HG02588 (cell line): Measurements from ENCODE around the gene SCNN1A.

ENCODE experiments used
- ATAC-seq: cut with Tn5 transposase; IDR thresholded peaks from one replicate; pipeline ENCODE4 v1.9.1; 2021; ENCODE audit warnings: mild to moderate bottlenecking, moderate library complexity; ENCODE audit not compliant: unreplicated experiment

Gene SCNN1A

DNA sequence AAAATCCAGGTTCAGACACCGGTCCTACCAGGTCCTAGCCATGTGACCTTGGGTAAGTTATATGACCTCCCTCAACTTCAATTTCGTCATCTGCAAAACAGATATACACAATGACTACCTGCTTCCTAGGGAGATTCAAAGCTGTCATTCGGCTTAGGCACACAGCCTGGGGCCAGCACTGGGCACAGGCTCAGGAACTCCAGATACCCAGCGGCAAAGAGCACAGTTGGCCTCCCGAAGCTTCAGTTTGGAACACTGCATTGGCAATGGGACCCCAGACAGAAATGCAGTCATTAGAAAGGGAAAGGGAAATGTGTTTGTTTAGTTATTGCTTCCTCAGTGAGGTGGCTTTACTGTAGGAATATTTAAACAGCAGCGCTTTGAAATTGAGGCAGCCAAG is 53.5 kb downstream of the SCNN1A start:
- ATAC-seq = no peak

DNA sequence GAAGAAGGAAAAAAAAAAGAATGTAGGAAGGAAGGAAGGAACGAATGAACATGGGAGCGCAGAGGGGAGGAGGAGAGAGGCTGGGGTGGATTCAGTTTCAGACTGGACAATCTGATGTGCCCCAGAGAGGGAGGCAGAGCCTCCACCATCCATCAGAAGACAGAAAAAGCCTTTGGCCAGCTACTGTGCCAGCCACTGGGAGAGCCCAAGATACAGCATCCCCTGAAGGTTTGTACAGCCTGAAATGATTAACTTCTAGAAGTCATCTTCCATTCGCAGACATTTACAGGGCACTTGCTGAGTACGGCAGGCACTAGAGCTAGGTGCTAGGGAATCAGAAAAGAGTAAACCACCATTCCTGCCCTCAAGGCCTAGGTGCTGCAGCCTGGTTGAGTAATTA is 55.9 kb downstream of the SCNN1A start:
- no peak for ATAC-seq

DNA sequence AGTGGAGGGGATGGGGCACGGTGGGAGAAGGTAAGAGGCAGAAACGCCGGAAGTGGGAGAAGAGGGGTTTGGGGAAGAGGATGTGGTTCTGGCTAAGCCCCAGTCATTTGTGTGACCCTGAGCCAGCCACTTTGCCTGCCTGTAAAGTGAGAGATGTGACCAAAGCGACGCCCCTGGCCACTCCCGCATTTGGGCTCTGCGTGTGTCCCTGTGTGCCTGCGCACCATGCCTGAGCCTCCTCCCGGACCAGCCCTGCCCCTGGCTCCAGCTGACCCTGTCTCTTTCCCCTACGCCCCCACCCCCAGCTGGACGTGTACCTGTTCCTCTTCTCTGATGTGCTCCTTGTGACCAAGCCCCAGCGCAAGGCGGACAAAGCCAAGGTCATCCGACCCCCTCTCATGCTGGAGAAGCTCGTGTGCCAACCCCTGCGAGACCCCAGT is 56.9 kb downstream of the SCNN1A start:
- no peak for ATAC-seq

DNA sequence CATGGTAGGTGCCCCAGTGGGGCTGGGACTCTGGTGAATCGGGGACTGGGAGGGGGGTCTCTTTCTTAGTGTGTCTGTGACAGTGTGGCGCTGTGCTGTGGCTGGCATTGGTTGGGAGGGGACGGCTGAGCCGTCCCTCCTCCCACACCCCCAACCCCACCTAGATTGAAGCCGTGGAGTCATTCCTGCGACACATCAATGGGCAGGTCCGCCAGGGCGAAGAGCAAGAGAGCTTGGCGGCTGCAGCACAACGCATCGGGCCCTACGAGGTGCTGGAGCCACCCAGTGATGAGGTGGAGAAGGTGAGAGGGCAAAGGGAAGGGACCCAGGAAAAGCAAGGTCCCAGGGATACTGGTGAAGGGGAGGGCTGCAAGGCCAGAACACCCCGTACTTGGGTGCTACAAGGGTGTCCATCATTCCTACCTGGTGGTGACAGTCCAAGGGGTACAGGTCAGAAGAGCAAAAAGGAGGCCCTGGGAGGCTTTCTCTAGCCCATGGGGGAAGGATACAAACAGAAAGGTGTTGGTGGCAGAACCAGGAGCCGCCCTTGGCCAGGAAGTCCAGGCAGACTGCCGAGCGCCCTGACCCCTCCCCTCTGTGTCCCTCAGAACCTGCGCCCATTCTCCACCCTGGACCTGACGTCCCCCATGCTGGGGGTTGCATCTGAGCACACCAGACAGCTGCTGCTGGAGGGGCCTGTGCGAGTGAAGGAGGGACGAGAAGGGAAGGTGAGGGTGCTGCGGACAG is 57.5 kb downstream of the SCNN1A start:
- ATAC-seq = no peak

DNA sequence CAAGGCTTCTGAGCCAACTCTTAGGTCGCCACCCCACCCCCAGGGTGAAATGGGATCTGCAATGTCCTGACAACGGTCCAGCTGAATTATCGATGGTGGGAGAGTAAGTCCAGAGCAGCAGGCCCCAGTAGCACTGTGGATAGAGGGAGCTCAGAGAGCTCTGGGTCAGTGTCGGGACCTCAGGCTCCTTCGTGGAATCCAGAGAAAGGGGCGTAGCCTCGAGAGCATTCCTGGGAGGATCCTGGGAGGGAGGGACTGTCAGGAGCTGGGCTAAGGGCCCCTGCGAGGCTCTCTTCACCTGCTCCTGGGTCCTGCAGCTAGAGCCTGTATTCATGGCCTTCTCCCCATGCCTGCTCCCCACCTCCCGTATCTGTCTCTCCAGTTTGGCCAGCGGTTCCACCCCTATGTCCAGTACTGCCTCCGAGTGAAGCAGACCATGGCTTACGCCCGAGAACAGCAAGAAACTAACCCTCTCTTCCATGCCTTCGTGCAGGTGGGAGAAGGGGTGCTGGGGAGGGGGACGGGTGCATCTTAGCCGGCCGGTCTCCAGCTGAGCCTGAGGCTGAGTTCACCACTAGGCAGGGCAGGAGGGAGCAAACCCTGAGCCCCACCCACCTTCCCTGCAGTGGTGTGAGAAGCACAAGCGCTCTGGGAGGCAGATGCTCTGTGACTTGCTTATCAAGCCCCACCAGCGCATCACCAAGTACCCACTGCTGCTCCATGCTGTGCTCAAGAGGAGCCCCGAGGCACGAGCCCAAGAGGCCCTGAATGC is 58.3 kb downstream of the SCNN1A start:
- no peak for ATAC-seq

DNA sequence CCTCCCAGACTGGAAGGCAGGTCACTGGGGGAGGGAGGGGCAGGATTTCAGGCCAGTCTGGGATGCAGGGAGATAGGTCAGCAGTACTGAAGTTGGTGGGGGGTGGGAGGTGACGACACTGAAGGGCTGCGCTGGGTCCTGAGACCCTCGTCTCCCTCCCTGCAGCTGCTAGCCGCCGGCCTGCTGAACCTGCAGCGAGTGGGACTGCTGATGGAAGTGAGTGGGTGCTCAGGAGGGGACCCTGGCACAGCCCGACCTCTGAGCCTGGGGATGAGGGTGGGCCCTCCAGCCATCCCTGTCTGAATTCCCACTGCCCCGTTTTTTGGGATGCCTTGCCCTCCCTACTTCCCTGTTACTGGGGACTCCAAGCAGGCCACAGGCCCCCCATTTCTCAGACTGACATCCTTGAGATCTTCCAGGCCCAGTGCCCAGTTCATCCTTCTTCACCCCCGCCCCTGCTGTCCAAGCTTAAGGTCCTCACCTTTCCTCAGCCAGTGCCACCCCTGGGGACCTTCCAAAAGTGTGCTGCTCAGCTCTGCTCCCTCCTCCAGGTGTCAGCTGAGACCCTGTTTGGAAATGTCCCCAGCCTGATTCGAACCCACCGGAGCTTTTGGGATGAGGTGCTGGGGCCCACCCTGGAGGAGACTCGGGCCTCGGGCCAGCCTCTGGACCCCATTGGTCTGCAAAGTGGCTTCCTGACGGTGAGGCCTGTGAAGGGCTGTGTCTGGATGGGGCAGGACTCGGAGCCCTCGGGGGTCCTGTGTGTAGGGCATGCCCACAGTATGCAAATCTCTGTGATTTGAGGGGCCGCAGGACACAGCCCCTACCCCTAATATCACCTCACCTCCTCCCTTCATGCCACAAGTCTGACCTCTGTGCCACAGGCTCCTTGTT is 59.4 kb downstream of the SCNN1A start:
- no peak for ATAC-seq

DNA sequence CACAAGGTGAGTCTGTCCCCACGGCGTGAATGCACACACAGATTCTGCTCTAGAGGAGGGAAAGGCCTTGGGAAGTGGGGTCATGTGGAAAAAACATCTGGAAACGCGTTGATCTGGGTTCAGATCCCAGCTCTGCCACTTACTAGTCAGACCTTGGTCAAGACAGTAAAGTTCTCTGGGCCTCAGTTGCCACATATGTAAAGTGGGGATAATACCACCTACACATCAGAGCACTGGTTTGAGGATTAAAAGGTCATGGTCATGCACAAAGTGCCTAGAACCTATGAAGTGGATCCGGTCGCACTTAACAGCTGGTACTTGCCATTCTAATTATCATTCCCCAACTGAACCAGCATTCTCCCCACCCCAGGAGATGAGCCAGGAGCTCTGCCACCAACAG is 60.2 kb downstream of the SCNN1A start:
- ATAC-seq = no peak

DNA sequence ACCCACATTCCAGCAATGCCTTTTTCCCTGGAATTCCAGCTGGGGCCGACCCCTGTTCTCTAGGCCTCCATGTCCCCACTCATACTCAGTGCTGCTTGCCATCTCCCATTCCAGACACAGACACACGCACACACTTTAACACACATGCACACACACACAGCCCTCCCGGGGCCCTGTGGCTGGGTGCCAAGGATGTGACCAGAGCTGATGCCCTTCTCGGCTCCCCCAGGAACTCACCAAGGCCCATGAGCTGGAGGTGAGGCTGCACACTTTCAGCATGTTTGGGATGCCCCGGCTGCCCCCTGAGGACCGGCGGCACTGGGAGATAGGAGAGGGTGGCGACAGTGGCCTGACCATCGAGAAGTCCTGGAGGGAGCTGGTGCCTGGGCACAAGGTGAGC is 60.6 kb downstream of the SCNN1A start:
- no peak for ATAC-seq

DNA sequence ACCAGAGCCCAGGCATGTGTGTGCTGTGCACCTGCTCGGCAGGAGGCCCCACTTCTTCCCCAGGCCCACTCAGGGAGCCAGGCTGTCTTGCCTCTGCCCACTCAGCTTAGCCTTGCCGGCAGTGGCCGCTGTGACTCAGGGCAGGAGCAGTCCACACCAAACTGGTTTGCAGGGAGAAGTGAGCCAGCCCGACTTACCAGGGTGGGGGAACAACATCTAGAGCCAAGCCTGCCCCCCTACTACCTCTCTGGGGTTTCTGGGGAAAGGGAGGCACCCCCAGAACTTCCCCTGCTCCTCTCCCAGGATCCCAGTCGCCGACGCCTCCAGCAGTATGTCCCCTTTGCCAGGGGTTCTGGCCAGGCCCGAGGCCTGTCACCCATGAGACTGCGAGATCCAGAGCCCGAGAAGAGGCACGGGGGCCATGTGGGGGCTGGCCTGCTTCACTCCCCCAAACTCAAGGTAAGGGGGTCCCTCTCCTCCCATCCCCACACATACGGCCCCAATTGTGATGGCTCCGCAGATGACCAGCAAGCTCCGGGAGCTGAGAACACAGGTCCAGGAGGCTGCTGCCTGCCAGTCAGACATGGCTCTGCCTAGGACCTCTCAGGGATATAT is 61.9 kb downstream of the SCNN1A start:
- ATAC-seq = no peak

DNA sequence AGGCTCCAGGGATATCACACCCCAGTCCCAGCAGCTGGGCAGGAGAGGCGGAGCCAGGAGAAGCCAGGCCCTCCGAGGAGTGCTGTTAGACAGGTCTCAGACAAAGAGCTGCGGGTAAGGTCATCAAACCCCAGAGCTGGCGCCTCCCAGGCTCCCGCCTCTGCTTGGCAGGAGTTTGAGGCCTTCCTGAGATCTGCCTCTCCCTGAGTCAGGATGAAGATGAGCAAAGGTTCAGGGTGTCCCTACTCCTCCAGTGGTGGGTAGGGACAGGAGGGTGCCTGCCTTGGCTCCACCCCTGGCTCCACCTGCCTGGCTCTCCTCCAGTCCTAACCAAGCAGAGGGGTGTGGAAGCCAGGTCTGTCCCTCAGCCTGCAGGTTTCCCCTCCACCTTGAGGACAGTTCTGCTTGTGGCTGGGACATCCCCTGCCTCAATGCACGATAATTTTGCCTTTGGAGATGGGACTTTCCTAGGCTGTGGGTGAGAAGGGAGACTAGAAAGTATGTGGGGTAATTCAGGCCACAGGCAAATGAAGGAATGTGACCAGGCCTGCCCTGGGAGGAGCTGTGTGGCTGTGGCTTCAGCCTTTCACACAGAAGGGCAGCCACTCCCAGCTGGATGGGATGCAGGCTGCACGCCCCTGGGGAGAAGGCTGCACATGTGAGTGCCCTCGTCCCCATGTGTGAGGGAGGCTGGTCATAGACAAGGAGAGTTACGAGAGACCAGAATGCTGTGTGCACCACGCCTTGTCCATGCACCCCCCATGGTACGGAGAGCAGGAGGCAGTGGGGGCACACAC is 62.6 kb downstream of the SCNN1A start:
- peak; percentile 76 for ATAC-seq

DNA sequence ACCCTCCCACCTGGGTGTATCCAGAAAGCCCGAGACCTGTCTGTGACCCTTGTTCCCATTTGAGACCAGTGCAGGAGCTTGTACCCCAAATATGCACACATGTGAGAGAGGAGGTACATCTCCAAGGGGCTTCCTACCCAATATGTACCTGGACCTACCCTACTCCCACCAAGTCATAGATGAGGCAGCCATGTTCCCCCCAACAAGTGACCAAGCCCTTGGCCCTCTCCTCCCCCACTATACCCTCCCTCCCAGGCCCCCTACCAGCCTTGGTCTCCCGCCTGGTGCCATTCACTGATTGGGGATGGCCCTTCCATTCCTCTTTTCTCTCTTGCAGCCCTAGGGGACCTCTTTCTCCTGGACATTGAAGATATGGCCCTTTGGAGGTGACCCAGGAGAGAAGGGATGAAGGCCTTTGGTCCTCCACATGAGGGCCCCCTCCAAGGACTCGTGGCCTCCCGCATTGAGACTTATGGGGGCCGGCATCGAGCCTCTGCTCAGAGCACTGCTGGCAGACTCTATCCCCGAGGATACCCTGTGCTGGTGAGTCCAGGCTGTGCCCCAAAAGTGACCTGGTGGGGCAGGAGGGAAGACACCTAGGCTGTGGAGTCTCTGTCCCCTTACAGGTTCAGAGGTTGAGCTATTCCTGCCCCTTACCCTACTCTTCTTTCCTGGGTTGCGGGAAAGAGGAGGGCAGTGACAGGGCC is 63.4 kb downstream of the SCNN1A start:
- ATAC-seq = no peak

DNA sequence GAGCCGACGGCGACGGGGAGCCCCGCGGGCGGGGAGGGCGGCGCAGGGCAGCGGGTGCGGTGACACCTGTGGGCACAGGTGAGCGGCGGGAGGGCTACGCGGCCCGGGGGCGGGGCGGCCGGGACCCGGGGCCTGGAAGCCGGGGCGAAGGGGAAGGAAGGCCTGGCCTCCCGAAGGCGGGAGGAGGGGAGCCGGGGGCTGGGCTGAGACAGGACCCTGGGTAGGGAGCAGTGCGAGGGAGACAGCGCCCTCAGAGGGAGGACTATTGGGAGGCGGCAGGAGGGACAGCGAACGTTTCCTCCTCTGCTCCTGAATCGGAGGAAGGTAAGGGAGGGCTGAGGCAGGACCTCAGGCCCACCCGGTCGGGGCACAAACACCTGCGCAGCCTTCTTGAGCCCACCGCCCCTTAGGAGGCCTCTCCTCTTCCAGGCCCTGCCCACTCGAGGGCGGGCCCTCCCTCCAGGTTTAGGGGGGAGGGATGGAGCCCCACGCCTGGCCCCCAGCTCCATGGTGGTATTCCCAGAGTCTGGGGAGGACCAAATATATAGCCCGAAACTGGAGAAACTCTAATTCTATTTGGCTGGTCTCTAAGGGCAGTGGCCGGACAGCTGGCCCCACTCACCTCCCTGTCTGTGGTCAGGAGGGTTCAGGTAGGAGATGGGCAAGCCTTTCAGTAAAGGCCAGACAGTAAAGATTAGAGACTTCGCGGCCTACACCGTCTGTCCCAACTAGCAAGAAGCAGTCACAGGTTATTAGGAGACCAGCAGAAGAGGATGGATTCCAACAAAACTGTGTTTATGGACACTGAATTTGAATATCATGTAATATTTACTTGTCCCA is 64.4 kb downstream of the SCNN1A start:
- ATAC-seq = no peak

DNA sequence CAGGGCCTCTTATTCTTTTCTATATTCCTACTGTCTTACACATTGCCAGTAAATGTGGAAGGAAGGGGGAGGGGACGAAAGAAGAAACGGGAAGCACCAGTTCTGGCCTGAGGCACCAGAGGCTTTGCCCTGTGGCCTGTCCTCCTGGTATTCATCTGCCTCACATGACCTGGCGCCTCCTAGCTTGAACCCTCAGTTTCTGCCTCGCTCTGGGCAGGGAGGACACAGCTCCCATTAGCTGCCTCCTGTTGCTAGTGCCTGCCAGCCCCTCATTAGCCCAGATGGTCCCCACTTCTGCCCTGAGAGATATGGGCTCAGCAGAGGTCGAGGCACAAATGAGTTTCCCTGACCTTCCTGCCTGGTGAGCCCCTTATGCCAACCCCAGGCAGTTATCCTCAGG is 67.8 kb downstream of the SCNN1A start:
- no peak for ATAC-seq

DNA sequence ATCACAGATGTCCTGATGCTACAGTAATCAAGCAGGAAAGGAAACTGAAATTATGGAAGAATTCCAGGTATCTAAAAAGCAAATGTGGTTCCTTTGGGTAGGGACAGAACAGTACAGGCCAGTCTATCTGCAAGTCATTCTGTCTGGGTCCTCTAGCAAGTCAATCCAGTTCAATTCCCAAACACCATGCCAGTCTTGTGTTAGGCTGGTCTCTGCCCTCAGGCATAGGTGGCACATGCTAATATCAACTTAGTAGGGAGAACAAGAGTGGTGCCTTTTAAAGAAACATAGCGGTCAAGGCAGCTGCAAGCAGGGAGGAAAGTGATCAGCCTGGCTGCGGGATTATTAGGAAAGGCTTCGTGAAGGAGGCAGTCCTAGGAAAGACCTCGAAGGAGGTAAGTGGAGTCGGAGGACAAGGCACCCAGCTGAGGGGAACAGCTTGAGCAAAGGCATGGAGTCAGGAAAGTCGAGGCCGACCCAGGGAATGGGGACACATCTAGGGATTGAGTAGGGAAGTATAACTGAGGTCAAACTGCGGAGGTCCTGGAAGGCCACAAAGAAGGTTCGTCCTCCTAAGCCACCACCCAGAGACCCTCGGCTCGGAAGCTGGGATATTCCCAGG is 68.7 kb downstream of the SCNN1A start:
- no peak for ATAC-seq

DNA sequence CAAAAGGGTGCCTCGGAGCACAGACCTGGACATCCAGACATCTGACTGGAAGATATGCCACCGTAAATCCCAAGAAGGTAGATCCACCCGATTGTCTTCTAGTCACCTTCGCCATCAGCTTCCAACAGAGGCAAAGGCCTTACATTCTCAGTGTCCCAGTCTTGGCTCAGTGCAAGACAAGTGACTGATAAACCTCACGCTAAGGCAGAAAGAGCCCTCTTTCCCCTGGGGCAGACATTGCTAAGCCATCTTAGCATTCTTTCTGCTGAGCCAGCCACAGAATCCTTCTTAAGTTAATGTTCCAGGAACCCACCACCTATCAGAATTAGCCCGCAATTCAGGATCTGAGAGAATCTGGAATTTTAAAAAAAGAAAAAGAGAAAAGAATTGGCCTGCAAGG is 69.2 kb downstream of the SCNN1A start:
- ATAC-seq = no peak

DNA sequence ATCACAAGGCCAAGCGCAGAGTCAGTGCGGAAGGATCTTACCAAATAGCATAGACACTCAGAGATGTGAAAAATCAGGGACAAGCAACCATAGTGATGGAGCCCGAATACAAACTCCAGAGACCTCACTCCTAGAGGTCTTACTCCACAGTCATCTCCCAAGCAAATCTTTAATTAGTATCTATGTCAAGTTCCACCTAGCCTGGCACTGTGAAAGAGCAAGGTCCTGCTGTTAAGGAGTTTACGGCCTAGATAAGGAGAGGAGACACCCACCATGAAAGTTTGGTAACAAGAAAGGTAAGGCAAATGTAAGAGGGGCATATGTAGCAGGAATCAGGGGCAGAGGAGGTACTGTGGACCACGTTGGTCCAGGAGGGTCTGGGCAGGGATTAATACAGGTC is 72.3 kb downstream of the SCNN1A start:
- ATAC-seq = no peak

DNA sequence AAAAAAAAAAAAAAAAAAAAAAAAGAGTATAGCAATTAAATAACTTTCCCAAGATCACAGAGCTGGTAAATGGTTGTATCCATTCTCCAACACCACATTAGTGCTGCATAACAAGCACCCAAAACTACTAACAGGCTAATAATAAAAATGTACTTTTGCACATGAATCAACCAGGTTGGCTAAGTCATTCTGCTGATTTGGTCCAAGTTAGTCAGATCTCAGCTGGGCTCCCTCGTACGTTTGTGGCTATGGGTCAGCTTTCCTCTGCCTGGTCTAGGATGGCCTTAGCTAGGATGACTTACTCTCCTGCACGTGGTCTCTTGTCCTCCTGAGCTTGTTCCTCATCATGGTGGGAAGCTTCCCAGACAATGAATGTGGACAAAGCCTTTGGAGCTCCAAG is 72.7 kb downstream of the SCNN1A start:
- ATAC-seq = no peak

DNA sequence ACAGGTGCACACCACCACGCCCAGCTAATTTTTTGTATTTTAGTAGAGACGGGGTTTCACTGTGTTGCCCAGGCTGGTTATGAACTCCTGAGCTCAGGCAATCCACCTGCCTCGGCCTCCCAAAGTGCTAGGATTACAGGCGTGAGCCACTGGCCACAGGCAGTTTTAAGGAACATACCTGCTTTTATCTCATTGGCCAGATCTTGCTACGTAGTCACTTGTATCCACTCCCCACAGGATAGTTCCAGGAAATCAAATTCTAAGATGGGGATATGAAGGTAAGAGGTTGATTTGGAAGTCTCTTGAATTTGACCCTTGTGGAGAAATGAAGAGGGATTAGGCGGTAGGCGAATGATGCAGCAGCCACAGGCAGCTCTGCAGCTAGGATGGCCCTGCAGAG is 73.6 kb downstream of the SCNN1A start:
- ATAC-seq = no peak
